Brain microvascular endothelial cell (primary cell): Measurements from ENCODE around the gene CEL.

Experiments
- DNase-seq: peaks from one replicate; pipeline ENCODE4 v3.0.0-alpha.2; 2020
- H3K27ac ChIP-seq: fragments of 250-450 bp; sonication (Bioruptor Pico); 2 replicates; pipeline ENCODE4 v1.5.1; 2020; ENCODE audit warnings: mild to moderate bottlenecking, moderate library complexity
- H3K27me3 ChIP-seq: fragments of 250-450 bp; sonication (Bioruptor Pico); replicated peaks from 2 replicates; pipeline ENCODE4 v1.5.1; 2020; ENCODE audit warnings: mild to moderate bottlenecking
- H3K36me3 ChIP-seq: fragments of 250-450 bp; sonication (Bioruptor Pico); replicated peaks from 2 replicates; pipeline ENCODE4 v1.5.1; 2020; ENCODE audit warnings: mild to moderate bottlenecking
- H3K4me3 ChIP-seq: 2 replicates; pipeline ENCODE4 v1.5.1; 2011; ENCODE audit warnings: low read depth, mild to moderate bottlenecking, control low read depth, low read length, moderate library complexity
- CTCF ChIP-seq: IDR thresholded peaks from 2 replicates; pipeline ENCODE4 v1.5.1; 2011; ENCODE audit warnings: low read depth, mild to moderate bottlenecking, moderate library complexity, low read length, control low read depth, inconsistent platforms; ENCODE audit errors: missing control alignments
- in situ Hi-C: cut with HindIII; loops from 2 replicates; pipeline ENCODE4 v1.10.0; 2017; ENCODE audit warnings: low sequenced_read_pairs, low pct_ligation_motif_present

The CEL gene

DNA sequence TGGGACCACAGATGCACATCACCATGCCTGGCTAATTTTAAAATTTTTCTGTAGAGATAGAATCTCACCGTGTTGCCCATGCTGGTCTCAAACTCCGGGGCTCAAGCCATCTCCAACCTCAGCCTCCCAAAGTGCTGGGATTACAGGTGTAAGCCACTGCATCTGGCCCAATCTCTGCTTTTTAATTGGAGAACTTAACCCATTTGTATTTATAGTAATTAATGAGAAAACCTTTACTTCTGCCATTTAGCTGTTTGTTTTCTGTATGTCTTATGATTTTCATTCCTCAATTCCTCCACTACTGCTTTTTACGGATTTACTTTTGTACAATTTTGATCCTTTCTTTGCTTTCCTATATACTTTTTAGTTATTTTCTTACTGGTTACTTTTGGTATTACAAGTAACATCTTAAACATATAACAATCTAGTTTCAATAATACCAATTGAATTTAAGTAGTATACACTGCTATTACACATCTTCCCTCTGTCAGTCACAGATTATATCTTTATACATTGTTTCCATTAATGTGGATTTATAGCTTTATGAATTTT lies 33.1 kb downstream of the CEL start:
- Histone ChIP-seq H3K4me3 (no peak overlapping the region), H3K27me3 (no peaks in the 10 kb centered on the region), H3K36me3 (peaks cover 8% of the 10 kb centered on the region), H3K27ac (no peak overlapping the region)
- in situ Hi-C loops, result no loop called here
- TF ChIP-seq CTCF, result no peak
- DNase-seq, result no peak

DNA sequence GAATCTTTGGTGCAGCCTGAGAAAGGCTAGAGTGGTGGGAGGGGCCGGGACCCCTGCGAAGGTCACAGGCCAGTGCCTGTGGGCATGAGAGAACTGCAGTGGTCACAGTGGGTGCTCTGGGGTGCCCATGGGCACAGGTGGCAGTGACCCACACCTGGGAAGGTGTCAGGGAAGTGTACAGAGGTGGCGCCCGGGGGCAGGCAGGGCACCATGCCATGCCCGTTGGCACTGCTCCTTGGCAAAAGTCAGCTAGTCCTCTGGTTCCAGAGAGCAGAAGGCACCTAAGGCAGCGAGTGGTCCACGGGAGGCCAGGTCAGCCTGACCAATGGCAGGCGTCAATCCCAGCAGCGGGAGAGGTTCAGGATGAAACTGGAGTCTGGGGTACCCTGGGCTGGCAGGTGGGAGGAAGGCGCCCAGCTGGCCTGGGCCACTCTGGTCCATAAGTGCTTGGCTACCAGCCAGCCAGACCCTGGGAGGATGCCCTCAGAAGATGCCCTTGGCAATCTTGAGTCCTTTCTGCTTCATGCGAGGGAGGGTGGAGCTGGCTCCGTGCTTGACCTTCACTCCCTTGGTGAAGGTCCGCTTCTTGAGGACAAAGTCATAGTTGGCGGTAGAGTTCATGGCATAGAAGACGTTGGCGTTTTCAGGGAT lies 36.4 kb downstream of the CEL start:
- DNase-seq, result no peak
- no peak for TF ChIP-seq CTCF
- Histone ChIP-seq H3K27ac (no peak overlapping the region), H3K36me3 (peaks cover 36% of the 10 kb centered on the region), H3K4me3 (no peak overlapping the region), H3K27me3 (no peaks in the 10 kb centered on the region)
- in situ Hi-C loops, result no loop called here

- no peak overlapping the region for H3K4me3 ChIP-seq
- H3K27ac ChIP-seq, result no peak overlapping the region
- TF ChIP-seq CTCF, result no peak
- H3K36me3 ChIP-seq, result peaks cover 41% of the 10 kb centered on the region
- in situ Hi-C loops, result no loop called here
- DNase-seq, result no peak
- H3K27me3 ChIP-seq, result no peaks in the 10 kb centered on the region
Measured at GRCh38 chr9:133098871-133099270, 37.1 kb downstream of the CEL start.

DNA sequence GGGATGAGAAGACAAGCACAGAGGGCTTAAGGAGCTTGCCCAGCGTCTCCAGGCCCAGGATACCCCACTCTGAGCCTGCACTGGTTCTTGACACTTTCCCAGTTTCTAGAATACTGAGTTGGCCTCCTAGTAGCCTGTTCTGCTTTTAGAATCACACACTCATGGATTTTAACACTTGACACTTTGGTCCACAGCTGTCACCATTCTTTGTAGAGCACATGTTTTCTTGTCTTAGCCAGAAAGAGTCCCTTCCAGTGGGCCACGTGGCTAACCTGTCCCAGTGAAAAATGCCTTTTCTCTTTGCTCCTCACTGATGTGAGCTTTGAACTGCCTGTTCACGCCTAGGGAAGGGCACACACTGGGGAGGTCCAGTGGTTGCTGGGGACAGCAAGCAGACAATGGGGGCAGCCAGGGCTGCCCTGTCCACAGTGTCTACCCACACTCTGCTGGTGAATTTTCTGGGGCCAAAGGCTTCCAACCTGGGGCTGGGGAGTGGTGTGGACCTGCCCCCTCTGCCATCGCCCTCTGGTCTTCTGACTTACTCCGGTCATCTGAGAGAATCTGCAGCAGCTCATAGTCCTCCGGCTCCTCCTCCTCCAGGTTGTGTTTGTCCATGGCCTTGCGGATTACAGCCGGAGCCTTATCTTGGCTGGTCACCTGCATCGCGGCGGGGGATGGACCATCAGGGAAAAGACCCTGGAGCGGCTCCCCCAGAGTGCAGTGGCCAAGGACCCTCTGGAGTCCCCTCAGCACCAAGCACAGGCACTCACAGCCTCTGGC lies 38.1 kb downstream of the CEL start:
- no peak for DNase-seq
- TF ChIP-seq CTCF, result no peak

DNA sequence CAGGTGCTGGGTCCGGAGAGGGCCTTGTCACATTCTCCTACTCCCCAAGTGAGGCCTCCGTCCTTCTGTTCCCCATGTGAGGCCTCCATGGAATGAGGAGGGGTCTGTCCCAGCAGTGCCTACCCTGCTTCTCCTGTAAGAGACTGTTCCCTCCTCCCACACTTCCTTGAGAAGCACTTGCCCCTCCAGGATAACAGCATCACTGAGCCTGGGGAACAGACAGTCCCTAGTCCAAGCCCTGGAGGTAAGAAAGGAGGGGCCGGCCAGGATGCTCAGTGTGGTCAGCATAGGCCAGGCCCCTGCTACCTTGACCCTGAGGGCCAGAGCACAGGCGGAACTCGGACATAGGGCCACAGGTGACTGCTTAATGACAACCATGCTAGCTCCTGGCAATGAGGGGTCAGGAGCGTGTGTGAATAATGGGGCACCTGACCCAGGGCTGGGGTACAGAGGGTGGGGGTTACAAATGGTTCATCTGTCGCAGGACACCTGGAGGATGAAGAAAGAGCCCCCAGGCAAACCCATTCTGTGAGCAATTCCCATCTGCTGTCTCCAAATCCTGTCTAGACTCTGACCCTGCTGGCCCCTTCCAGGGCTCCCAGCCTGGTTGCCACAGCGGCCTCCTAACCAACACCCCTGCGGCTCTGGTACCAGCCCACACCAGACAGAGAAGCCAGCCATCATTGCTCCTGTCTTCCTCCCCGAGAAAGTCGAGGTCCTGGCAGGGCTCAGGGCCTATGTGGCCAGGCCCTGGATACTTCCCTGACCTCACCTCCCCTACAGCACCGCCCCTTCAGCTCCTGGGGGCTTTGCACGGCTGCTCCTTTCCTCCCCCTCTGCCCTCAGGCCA lies 39.0 kb downstream of the CEL start:
- TF ChIP-seq CTCF, result no peak
- Histone ChIP-seq H3K36me3 (peaks cover 48% of the 10 kb centered on the region), H3K4me3 (no peak overlapping the region), H3K27me3 (no peaks in the 10 kb centered on the region), H3K27ac (no peak overlapping the region)
- DNase-seq, result no peak
- in situ Hi-C loops, result no loop called here

More for the DNA sequence above, 38.1 kb downstream of the CEL start:
- in situ Hi-C loops, result no loop called here
- peaks cover 47% of the 10 kb centered on the region for H3K36me3 ChIP-seq
- no peak overlapping the region for H3K4me3 ChIP-seq
- H3K27ac ChIP-seq, result no peak overlapping the region
- no peaks in the 10 kb centered on the region for H3K27me3 ChIP-seq
